ENCODE results near the gene ATP8A2.
"Not testable (repeated sequence)": the region's sequence is repeated elsewhere in the genome, so short reads cannot be mapped to it uniquely, and the experiment has no call there.

The ATP8A2 gene

DNA sequence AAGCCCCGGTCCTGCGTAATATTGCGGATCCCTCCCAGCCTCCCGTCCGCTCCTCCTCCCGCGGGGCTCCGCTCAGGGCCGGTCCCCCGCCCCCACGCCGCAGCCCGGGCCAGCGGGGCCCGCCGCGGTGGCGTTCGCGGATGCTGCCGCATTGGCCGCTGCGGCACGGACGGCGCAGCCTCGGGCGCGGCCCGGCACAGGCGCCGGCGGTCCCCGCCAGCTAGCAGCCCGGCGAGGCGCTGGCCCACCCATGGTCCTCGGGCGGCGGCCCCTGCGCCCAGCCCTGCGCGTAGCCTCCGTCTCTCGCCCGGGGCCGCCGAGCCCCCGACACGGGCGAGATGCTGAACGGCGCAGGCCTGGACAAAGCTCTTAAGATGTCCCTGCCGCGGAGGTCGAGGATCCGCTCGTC lies at the start of gene ATP8A2:
ATP8A2 (plus strand) TSS at position 100 of the 409 bp plus-strand sequence; CDS start at position 339, 239 bp downstream.
- peak; percentile 19 for DNase-seq

DNA sequence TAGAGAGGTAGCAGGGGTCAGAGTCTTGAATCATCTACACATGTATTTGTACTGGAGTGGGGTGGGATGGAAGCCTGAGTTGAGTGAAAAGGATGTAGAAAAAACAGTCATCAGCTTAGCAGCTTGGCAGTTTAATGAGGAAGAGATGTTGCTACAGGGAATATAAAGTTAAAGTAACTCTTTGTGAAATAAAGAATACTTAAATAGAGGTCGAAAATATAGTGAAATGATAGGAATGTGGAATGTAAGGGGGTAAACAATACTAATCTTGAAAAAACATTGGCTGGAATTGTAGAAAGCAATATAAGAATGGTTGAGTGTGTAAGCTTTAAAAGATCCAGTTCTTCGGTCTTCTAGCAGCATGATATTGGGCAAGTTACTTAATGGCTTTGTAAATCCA lies 47.7 kb upstream of the ATP8A2 start:
- no peak for DNase-seq

DNA sequence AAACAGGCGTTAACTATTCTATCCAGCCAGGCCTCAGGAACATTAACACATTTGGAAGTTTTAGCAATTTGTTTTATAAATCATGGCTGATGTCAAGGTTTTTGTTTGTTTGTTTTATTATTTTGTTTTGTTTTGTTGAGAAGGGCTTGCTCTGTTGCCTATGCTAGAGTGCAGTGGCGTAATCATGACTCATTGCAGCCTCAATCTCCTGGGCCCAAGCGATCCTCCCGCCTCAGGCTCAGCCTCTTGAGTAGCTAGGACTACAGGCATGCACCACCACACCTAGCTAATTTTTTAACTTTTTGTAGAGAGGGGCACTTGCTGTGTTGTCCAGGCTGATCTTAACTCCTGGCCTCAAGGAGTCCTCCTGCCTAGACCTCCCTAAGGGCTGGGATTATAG lies 42.1 kb upstream of the ATP8A2 start:
- DNase-seq, result no peak

DNA sequence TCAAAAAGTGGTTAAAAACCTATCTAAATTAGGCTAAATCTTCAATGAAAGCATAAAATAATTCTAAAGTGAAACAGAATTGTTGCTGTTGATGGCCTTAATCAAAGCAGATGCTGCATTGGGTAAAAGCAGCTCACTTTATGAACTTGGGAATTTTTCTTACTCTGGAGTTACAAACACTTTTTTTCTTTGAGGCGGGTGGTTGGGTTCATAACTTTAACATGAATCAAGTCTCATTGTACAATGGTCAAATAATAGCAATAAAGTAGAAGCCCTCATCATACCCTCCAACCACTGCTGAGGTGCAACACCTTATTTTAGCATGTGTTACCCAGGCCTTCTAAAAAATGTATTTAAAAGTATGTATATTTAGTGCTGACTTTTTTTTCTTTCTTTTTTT lies 41.2 kb upstream of the ATP8A2 start:
- no peak for DNase-seq

DNA sequence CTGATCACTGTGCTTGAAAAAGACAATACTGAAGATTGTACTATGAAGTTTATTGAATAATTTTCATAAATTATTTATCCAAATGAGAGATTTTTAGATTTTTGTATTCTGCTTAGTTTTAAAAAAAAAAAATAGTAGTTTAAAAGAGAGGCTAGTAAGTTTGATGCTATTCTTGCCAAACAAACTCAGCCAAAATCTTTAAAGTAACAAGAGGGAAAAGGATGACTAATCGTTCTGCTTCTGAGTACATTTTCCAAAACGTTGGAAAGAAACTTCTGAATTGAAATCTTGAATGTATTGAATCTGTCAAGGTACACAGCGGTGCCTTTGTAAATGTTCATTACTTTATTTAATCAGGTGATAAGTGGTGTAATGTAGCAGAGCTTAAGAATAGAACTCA lies 35.9 kb upstream of the ATP8A2 start:
- no peak for DNase-seq

DNA sequence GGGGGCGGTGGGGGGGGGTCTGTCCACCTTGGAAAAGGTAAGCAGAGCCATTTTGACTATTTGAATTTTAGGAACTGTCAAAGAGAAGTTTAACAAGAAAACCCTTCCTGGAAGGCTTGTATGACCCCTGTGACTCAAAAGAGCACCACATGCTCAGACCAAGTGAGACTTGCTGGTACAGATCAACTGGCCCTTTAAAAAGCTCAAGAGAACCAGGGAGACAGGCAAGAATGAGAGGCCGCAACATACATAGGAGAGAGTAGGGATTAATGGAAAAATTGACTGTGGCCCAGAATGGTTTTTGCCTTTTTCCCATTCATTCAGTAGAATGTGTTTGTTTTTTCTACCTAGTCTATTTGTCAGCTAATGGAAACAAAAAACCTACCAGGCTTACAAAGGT lies 26.2 kb upstream of the ATP8A2 start:
- no peak for DNase-seq

DNA sequence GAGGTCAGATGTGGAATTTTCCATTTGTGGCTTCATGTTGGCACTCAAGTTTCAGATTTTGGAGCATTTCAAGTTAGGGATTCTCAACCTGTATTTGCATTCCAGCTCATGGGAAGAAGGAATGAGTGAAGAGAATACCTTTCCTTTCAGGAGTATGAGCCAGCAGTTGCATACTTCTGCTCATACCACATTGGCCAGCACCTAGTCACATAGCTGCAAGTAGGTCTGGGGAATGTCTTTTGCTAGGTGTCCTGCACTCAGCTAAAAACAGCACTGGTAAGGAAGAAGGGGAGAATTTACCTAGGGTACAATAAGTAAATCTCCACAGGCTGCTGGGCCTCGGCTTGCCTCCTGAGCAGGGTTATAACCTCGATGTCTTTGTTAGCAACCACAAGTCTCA lies 24.6 kb upstream of the ATP8A2 start:
- DNase-seq, result no peak

DNA sequence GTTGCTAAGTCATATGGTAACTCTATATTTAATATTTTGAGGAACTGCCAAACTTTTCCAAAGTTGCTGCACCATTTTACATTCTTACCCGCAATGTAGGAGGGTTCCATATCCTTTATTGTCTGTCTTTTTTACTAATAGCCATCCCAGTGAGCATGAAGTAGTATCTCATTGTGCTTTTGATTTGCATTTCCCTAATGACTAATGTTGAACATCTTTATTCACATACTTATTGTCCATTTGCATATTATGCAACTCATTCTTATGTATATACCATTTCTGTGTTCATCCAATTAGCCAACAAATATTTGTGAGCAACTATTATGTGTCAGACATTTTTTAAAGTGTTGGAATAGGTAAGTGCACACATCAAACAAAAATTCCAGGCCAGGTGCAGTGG lies 20.4 kb upstream of the ATP8A2 start:
- no peak for DNase-seq

DNA sequence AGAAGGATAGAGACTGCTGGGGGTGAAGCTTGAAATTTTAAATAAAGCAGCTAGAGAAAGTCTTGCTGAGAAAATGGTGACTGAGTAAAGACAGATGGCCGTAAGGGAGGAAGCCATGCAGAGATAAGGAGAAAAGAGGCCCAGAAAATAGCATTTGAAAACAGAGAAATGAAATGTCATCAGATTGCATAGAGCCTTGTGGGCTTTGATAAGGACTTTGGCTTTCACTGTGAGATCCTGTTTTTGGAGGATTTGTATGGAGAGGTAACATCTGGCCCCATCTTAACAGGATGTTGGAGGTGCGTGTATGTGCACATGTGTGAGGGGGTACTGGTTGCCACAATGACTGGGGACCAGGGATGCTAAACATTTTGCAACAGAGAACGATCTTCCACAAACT lies 19.5 kb upstream of the ATP8A2 start:
- DNase-seq, result no peak

DNA sequence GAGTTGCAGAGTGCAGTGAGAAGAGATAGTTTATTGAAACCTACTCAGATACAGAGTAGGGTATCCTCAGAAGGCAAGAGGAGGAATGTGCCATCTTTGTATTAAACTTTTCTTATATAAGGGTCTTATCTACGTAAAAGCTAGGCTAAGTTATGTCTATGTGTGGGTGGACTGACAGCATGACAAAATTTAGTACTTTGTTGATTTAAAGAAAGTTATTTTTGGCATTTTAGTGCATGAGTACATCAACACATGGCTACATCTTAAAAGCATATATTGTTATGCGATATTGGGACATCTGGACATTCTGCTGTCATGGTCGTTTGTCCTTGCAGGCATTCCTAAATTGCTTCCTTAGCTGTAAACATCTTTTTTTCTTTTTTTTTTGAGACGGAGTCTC lies 19.0 kb upstream of the ATP8A2 start:
- DNase-seq, result no peak

DNA sequence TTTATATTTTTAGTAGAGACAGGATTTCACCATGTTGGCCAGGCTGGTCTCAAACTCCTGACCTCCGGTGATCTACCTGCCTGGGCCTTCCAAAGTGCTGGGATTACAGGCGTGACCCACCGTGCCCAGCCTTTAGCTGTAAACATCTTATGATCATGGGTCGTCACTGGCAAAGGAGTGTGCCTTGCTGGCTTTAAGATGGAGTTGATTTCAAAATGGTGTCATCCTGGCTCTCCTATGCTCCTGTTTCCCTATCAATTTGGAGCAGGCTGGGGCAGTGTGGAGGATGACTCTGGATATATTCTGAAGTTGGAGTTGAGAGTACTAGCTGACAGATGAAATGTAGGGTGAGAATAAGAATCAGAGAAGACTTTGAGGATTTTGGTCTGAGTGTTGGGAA lies 18.4 kb upstream of the ATP8A2 start:
- no peak for DNase-seq

DNA sequence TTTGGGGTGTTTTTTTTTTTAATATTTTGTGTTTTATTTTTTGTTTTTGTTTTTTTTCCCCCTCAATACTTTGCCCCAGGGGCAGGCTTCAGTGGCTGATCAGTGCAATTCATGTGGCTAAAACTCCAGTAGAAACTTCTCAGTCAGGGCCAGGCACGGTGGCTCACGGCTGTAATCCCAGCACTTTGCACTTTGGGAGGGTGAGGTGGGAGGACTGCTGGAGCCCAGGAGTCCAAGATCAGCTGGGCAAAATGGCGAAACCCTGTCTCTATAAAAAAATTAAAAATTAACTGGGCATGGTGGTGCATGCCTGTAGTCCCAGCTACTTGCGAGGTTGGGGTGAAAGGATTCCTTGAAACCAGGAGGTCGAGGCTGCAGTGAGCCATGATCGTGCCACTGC lies 17.4 kb upstream of the ATP8A2 start:
- DNase-seq, result no peak

DNA sequence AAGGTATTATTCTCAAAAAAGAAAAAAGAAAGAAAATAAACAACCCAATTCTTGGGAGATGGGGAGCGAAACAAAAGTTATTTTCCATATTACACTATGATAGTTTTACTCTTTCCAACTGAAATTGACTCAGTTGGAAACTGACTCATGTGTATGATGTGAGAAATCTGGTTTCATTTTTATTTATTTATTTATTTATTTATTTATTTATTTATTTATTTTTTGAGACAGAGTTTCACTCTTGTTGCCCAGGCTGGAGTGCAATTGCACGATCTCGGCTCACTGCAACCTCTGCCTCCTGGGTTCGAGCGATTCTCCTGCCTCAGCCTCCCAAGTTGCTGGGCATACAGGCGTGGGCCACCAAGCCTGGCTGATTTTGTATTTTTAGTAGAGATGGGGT lies 11.3 kb upstream of the ATP8A2 start:
- not testable (repeated sequence) for DNase-seq

DNA sequence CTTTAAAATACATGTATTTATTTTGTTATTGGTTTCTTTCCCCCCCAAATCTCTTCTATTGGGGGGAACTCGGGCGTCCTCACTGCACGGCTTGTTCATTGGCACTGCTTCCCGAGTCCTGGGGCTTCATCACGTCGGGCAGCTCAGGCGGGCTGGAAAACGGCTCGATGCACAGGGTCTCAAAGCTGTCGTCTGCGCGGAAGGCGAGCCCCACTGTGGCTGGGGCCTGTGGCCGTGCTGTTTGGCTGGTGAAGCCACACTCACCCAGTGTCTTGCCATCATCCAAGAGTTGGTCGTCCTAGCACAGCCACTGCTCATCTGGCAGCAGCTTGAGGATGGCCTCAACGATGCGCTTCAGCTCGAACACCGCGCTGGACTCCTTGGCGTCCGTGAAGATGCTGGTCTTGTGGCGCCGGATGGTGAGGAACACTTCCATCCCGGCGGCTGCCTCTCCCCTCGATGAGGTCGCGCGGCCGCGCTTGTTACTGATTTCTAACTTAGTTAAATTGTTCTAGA lies 6.0 kb upstream of the ATP8A2 start:
- no peak for DNase-seq

DNA sequence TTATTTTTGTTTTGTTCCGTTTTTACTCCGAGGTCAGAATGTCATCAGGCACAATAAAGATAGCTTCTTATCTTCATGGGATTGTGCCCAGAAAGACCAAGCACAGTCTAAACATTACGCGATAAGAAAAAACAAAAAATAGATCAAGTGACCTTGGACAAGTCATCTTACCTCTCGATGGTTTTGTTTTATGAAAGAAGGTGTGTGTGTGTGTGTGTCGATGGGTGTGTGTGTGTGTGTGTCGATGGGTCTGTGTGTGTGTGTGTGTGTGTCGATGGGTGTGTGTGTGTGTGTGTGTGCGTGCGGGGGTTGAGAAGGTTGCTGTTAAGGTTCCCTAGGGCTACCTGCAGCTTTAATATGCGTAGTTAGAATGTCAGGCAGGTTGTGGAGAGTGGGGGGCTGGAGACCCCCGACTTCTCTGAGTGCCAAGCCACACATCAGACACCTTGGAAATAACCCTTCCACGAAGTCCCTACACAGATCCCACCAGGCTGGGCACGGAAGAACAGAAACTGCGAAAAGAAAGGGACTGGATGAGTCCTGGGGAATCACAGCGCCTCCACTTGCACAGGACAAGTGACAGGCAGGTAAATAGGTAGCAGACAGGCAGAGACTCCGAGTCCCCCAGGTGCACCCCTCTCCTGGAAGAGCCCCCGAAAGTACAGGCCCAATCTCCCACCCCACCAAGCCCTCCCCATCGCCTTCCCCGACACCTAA lies 458 bp upstream of the ATP8A2 start:
- DNase-seq, result peak; percentile 19

DNA sequence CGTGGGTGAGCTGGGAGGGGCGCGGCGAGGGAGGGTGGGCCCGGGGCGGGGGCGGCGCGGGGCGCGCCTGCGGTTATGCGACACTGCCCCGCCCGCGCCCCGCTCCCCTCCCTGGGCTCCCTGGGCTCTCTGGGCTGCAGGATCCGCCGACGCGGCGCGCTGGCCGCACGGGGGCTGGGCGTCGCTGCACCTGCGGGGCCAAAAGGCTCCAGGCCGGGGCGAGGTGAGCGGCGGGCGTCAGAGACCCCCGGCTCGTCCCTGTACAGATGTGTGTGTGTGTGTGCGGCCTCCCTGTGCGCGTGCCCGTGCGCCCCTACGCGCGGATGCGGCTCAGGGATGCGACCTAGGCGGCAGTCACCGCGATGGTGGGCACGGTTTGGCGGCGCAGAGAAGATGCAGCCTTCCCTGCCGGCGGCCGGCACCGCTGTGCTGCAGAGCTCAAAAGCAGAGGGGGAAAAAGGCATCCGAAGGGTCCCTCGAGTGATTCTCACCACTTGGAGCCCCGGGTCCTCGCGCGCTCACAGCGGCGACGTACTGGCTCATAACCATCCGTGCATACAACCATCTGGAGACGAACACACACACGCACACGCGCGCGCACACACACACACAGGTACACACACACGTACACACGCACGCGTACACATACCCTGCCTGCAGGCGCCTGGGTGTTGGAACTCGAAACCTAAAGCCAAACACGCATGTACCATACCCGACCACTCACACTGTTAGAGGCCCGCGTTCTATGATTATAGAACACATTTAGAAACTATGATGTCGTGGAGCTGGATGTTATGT lies 709 bp downstream of the ATP8A2 start:
- peak; percentile 33 for DNase-seq

DNA sequence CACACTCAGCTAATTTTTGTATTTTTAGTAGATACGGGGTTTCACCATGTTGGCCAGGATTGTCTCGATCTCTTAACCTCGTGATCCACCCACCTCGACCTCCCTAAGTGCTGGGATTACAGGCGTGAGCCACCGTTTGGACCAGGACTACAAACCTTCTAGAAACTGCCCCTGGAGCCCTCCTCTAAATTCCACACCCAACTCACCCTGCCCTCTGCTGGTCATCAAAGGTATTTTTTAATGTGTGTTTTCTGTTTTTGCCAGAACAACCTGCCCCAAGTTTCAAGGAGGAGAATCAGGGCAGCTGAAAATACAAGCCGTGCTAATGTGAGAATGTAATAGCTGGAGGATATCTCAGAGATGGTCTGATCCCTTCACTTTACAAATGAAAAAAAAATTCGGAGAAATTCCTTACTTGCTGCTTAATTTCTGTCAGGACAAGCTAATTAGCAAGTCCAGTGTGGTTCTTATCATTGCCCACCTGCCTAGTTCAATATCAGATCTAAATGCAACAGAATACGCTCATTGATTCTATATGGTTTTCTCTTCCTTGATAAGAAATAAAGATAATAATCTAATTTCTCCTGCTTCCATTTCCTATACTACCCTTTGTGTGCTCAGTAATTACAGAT lies 4.1 kb downstream of the ATP8A2 start:
- peak; percentile 42 for DNase-seq

DNA sequence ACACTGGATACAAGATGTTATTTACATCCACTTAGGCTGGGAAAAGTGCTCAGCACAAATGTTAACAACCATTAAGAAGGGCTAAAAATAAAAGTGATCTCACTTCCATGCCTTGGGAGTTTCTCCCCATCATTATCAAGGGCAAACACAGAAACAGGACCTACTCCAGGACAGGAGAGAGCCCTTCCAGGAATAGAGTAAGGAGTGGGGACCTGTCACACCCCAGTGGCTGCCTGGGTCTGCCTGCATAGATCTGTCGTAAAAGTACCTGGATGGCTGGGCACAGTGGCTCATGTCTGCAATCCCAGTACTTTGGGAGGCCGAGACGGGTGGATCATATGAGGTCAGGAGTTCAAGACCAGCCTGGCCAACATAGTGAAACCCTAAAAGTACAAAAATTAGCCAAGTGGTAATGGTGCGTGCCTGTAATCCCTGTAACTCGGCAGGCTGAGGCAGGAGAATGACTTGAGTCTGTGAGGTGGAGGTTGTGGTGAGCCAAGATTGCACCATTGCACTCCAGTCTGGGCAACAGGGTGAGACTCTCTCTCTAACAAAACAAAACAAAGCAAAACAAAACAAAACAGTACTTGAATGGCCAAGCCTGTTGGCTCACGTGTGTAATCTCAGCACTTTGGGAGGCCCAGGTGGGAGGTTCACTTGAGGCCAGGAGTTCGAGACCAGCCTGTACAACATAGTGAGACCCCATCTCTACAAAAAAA lies 5.6 kb downstream of the ATP8A2 start:
- no peak for DNase-seq

DNA sequence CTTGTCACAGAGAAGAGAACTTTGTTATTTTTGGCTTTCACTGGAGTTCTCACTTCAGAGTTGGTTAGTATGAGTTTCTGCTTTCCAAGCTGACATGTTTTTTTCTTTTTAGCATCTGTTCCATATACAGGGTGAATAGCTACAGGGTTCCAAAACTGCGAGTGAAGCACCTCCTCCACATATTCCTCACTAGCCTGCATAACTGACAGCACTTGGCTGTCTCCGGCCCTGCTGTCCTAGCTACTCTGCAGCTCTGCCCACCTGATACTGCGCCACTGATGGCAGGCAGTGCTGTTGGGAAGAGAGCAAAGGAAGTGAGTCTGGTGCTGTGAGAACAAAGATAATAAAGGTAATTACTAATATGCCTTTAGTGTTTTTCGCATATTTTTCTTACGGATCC lies 6.8 kb downstream of the ATP8A2 start:
- no peak for DNase-seq

DNA sequence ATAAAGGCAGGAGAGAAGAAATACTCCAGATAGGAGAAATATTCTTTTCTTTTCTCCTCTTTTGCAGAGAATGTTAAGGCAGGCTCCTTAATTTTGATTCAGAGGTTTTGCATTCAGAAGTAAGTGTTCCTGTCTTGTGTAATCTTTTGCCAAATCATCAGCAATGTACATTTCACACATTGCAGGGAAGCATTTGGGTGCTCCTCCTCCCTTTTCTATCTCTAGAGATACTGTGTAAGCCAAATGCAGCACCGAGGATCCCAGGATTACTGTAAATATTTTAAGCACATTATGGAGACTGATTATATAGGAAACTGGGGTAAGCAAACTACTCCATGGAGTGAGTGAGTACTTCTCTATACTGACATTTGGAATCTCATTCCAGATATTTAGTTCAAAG lies 7.2 kb downstream of the ATP8A2 start:
- DNase-seq, result no peak

DNA sequence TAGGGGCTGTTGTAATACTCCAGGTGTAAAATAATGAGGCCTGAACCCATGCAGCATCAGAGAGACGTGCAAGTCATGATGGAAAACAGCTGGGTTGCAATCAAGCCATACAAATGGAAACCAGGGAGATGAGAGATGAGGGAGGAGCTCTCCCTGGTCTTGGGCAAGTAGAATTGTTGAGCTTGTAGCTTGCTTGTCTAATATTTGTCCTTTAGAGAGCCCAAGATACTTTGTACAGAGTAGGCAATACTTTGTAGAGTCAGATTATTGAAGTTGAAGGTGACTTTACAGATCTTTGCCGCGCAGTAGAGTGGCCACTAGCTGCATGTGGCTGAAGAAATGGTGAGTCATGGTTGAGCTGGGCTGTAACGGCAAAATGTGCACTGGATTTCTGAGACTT lies 8.3 kb downstream of the ATP8A2 start:
- no peak for DNase-seq

DNA sequence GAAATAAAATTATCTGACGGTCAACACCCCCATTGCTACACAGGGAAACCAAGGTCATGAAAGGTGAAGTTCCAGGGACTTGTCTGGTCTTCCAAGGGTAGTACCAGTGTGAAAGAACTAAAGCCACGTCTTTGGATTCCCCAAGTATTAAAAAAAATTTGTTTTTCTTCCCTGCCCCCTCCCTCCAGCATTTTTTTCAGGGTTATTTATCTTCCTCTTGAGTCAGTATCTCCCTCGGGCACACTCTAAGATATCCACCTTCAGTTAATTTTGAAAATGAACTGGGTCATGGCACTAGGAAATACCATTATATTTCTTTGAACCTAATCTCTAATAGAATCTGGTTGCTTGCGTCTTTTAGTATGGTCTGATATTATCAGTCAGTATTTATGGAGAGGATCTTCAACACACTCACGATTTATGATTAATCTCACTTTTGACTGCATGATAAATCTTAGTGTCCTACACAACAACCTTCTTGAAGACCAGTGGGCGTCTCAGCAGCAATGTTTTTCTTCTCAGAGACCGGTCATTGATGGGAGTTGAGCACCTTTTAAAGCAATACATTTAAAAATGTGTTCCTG lies 9.1 kb downstream of the ATP8A2 start:
- DNase-seq, result no peak
